Activated naive CD8-positive, alpha-beta T cell treated with anti-CD3 and anti-CD28 coated beads, Interleukin-2, amount 10 ng/mL, durations not matched to agents 7 days and 5 days (primary cell): Measurements from ENCODE around the gene KDM5A. TPM values are rescaled to one million over a fixed set of nuclear protein-coding genes. Genes with fewer than 3 reads are reported as not detected.
"Not testable (repeated sequence)": the region's sequence is repeated elsewhere in the genome, so short reads cannot be mapped to it uniquely, and the experiment has no call there.

Source experiments
- ATAC-seq: fragments of 150-1000 bp; cut with Tn5 transposase; one replicate; pipeline ENCODE4 v1.10.0; 2021; ENCODE audit warnings: low read depth, moderate library complexity
- POLR2A ChIA-PET: fragments of 350-600 bp; sonication (Branson Sonifier 250); formaldehyde crosslinking; loops from one replicate; lab custom pipeline; 2021; ENCODE audit warnings: antibody characterized with exemption; lab: Charles Lee
- DNase-seq: peaks from one replicate; pipeline ENCODE4 v3.0.0; 2021
- H3K27ac Mint-ChIP-seq: one replicate; pipeline ENCODE4 v1.8.0; 2022; ENCODE audit warnings: mild to moderate bottlenecking, mixed read lengths
- H3K27me3 Mint-ChIP-seq: one replicate; pipeline ENCODE4 v1.8.0; 2022; ENCODE audit warnings: mild to moderate bottlenecking, moderate library complexity, mixed read lengths
- H3K36me3 Mint-ChIP-seq: one replicate; pipeline ENCODE4 v1.8.0; 2021; ENCODE audit warnings: mild to moderate bottlenecking, mixed read lengths
- H3K4me1 Mint-ChIP-seq: one replicate; pipeline ENCODE4 v1.8.0; 2021; ENCODE audit warnings: mixed read lengths
- H3K4me3 Mint-ChIP-seq: one replicate; pipeline ENCODE4 v1.8.0; 2022; ENCODE audit warnings: mild to moderate bottlenecking, moderate library complexity, mixed read lengths
- H3K9me3 Mint-ChIP-seq: one replicate; pipeline ENCODE4 v1.8.0; 2021; ENCODE audit warnings: mixed read lengths
- total RNA-seq, 2 experiments: library from RNA; stranded (reverse); gene quantifications; one replicate each; pipeline ENCODE4 v1.2.3, GENCODE V29; 2021

KDM5A gene
- total RNA-seq, 2 experiments from 2014 or later, result 105 to 116 TPM

DNA sequence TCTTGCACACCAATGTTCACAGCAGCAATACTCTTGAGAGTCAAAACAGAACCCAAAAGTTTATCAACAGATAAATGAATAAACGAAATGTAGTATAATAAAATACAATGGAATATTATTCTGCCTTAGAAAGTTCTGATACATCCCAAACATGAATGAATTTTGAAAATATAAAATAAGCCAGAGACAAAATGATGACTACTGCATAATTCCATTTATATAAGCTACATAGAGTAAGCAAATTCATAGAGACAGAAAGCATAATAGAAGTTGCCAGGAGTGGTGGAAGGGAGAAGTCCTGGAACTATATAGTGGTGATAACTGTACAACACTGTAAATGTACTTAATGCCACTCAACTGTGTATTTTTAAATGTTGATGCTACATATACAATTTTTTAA, 21.1 kb downstream of the KDM5A start:
- Mint-ChIP-seq H3K27ac (no peak overlapping the region), H3K4me1 (no peaks in the 10 kb centered on the region), H3K9me3 (peaks cover 6% of the 10 kb centered on the region), H3K4me3 (no peak overlapping the region), H3K27me3 (no peaks in the 10 kb centered on the region), H3K36me3 (peaks cover 82% of the 10 kb centered on the region)
- no peak for ATAC-seq
- DNase-seq, result no peak
- POLR2A ChIA-PET, result no interaction called here

DNA sequence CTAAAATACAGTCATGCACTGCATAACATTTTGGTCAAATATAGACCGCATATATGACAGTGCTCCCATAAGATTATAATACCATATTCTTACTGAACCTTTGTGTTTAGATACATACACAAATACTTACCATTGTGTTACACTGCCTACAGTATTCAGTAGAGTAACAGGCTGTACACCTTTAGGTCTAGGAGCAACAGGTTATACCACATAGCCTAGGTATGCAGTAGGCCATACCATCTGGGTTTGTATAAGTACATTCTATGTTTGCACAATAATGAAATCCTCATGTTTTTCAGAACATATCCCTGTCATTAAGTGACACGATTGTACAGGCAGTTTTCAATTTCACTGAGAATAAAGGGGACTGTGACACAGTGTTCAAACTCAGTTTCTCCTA, 22.3 kb downstream of the KDM5A start:
- Mint-ChIP-seq H3K4me1 (no peaks in the 10 kb centered on the region), H3K36me3 (peaks cover 78% of the 10 kb centered on the region), H3K9me3 (peaks cover 6% of the 10 kb centered on the region), H3K27me3 (no peaks in the 10 kb centered on the region), H3K4me3 (no peak overlapping the region), H3K27ac (no peak overlapping the region)
- ATAC-seq (no peak), DNase-seq (no peak)
- POLR2A ChIA-PET, result no interaction called here

DNA sequence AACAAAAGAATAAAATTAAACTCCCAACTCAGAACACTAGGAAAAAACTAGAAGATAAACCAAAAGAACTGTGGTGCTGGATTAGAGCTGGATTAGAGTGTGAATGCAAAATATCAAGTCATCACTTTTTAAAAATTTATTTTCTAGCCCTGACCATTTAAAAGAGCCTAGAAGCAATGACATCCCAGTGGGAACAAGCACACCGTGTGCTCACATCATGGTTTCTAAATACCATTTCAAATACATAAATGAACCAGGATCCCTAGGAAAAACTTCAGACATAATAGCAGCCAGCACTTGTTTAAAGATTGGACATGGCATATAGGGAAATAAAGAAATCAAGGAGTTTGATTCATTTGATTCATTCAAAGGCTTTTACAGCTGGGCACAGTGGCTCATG, 30.0 kb downstream of the KDM5A start:
- no peaks in the 10 kb centered on the region for H3K27me3 Mint-ChIP-seq
- no peaks in the 10 kb centered on the region for H3K9me3 Mint-ChIP-seq
- H3K36me3 Mint-ChIP-seq, result peaks cover 61% of the 10 kb centered on the region
- DNase-seq (no peak), ATAC-seq (no peak)
- POLR2A ChIA-PET, result no interaction called here
- peaks cover 2% of the 10 kb centered on the region for H3K4me1 Mint-ChIP-seq
- H3K4me3 Mint-ChIP-seq, result no peak overlapping the region
- no peak overlapping the region for H3K27ac Mint-ChIP-seq

DNA sequence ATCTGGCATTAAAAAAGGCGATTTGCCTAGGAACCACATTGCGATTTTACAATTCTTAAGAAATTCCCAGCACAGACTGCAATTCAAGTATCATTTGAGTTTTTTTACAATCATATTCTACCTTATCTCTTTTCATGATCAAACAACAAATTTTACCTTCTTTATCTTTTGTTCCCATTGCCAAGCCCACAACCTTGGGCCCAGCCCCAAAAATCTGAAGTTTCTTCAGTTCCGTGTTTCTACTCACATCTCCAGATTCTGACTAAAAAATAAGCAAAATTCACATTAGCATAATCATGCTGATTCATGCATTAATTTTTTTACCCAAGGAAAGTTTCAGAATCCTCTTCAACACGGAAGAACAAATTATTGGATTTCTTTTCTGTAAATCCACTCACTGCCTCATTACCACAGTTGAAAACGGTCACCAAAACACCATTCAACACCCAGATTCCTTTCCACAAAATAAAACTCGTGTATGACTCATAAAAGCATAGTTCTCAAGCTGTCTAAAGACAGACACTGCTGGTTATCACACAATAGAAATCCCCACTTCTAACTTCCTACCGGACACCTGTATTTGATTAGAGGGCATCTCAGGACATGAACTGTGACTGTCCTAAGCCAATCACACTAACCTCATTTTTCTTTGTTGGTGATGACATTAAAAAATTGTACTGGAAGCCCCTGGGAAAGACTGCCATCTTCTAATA, 32.7 kb downstream of the KDM5A start:
- DNase-seq (no peak), ATAC-seq (no peak)
- POLR2A ChIA-PET, result no interaction called here
- H3K36me3 Mint-ChIP-seq, result peaks cover 59% of the 10 kb centered on the region
- H3K27ac Mint-ChIP-seq, result peak overlapping the region; percentile 3
- H3K27me3 Mint-ChIP-seq, result no peaks in the 10 kb centered on the region
- H3K4me1 Mint-ChIP-seq, result peaks cover 2% of the 10 kb centered on the region
- no peak overlapping the region for H3K4me3 Mint-ChIP-seq
- no peaks in the 10 kb centered on the region for H3K9me3 Mint-ChIP-seq

DNA sequence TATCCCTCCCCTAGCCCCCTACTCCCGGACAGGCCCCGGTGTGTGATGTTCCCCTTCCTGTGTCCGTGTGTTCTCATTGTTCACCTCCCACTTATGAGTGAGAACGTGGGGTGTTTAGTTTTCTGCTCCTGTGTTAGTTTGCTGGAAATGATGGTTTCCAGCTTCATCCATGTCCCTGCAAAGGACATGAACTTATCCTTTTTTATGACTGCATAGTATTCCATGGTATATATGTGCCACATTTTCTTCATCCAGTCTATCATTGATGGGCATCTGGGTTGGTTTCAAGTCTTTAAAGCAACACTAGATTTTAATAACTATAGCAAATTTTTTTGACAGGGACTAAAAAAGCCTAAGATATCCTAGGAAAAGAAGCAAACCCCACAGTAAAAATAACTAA, 37.9 kb downstream of the KDM5A start:
- H3K4me3 Mint-ChIP-seq, ATAC-seq, DNase-seq, H3K27me3 Mint-ChIP-seq, H3K27ac Mint-ChIP-seq, POLR2A ChIA-PET, H3K9me3 Mint-ChIP-seq, H3K4me1 Mint-ChIP-seq: not testable (repeated sequence)
- H3K36me3 Mint-ChIP-seq, result peaks cover 60% of the 10 kb centered on the region

DNA sequence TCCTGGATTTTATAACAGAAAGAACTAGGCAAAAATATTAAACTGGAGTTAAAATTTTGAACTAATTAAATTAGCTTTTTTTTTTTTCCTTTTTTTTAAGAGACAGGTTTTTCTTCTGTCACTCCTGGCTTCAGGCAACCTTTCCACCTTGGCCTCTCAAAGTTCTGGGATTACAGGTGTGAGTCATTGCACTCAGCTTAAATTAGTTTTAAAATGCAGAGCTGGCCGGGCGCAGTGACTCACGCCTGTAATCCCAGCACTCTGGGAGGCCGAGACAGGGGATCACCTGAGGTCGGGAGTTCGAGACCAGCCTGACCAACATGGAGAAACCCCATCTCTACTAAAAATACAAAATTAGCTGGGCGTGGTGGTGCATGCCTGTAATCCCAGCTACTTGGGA, 39.5 kb downstream of the KDM5A start:
- H3K9me3 Mint-ChIP-seq, H3K4me3 Mint-ChIP-seq, H3K27me3 Mint-ChIP-seq, H3K27ac Mint-ChIP-seq, ATAC-seq, POLR2A ChIA-PET, H3K4me1 Mint-ChIP-seq, DNase-seq: not testable (repeated sequence)
- peaks cover 68% of the 10 kb centered on the region for H3K36me3 Mint-ChIP-seq

DNA sequence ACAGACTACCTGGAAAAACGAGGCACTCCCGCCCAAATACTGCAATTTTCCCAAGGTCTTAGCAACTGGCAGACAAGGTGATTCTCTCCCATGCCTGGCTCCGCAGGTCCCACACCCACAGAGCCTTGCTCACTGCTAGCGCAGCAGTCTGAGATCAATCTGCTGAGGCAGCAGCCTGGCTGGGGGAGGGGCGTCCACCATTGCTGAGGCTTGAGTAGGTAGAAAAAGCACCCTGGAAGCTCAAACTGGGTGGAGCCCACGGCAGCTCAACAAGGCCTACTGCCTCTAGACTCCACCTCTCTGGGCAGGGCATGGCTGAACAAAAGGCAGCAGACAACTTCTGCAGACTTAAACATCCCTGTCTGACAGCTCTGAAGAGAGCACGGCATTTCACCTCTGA, 46.1 kb downstream of the KDM5A start:
- H3K9me3 Mint-ChIP-seq, POLR2A ChIA-PET, ATAC-seq, H3K4me1 Mint-ChIP-seq, H3K27me3 Mint-ChIP-seq, H3K27ac Mint-ChIP-seq, DNase-seq, H3K4me3 Mint-ChIP-seq: not testable (repeated sequence)
- peaks cover 73% of the 10 kb centered on the region for H3K36me3 Mint-ChIP-seq

DNA sequence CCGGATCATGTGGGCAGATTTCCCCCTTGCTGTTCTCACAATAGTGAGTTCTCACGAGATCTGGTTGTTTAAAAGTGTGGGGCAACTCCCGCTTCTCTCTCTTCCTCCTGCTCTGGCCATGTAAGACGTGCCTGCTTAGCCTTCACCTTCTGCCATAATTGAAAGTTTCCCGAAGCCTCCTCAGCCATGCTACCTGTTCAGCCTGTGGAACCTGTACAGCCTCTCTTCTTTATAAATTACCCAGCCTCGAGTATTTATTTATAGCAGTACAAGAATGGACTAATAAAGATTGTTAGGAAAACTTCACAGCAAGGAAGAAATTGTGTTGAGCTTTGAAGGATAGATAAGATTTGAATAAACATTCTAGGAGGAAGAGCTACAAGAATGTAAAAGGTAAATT, 52.1 kb downstream of the KDM5A start:
- DNase-seq (no peak), ATAC-seq (no peak)
- POLR2A ChIA-PET, result no interaction called here
- Mint-ChIP-seq H3K4me3 (no peak overlapping the region), H3K9me3 (no peaks in the 10 kb centered on the region), H3K4me1 (peaks cover 4% of the 10 kb centered on the region), H3K36me3 (peaks cover 51% of the 10 kb centered on the region), H3K27me3 (no peaks in the 10 kb centered on the region), H3K27ac (no peak overlapping the region)

DNA sequence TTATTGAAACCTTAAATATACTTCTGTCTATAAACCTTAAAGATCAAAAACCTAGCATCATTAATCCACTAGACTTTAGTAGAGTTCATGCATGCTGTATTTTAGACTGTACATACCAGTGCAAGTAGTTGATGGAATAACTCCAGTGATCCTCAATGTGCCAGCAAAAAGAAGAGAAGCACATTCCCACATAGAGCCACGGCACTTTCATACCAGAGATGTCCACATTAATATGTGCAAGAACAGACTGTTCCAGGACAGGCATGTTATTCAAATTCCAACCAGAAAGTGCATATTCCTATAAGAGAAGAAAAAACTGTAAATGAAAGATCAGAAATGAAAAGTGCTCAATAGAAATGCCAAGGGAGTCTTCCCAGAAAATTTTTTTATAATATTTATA, 55.0 kb downstream of the KDM5A start:
- Mint-ChIP-seq H3K9me3 (no peaks in the 10 kb centered on the region), H3K36me3 (peaks cover 39% of the 10 kb centered on the region), H3K27me3 (no peaks in the 10 kb centered on the region), H3K27ac (no peak overlapping the region), H3K4me3 (no peak overlapping the region), H3K4me1 (no peaks in the 10 kb centered on the region)
- no peak for DNase-seq
- no peak for ATAC-seq
- POLR2A ChIA-PET, result no interaction called here

DNA sequence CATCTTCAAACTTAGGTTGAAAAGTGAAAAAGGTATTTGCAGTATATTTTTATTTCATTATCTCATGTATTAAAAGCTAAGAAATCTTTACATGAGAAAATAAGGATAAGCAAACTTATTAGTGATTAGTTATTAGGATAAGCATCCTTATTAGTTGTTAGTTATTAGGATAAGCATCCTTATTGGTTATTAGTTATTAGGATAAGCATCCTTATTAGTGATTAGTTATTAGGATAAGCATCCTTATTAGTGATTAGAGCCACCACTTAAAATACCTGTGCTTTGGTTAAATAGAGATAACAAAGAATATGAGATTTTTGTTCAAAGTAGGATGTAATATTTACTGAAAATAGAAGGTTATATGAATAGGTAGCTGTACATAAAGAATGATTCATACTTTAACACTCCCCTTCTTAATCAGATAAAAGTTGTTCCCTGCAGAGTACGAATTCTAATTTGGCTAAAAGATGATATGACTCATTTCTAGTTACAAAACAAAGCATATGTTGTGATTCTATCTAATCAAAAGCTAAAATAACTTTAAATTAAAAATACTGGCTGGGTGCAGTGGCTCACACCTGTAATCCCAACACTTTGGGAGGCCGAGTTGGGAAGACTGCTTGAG, 56.4 kb downstream of the KDM5A start:
- Mint-ChIP-seq H3K4me1 (peaks cover 2% of the 10 kb centered on the region), H3K27me3 (no peaks in the 10 kb centered on the region), H3K36me3 (peaks cover 38% of the 10 kb centered on the region), H3K4me3 (no peak overlapping the region), H3K9me3 (no peaks in the 10 kb centered on the region), H3K27ac (no peak overlapping the region)
- no peak for ATAC-seq
- no peak for DNase-seq
- POLR2A ChIA-PET, result no interaction called here

DNA sequence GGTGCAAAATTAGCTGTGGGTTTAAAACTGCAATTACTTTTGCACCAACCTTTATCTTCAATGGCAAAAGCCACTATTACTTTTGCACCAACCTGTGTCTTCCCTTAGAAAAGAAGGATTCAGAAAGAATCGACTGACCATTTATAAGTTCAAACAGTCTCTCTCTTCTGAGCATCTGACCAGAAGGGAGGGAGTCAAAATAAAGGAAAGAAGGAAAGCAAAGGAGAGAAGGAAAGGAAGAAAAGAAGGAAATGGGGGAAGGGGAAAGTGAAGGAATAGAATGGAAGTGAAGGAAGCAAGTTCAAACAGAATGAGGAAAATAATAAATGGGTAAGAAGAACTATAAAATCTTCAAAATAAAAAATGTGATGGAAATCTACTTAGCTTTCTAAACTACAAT, 57.8 kb downstream of the KDM5A start:
- Mint-ChIP-seq H3K4me3 (no peak overlapping the region), H3K4me1 (peaks cover 9% of the 10 kb centered on the region), H3K27ac (peak overlapping the region; percentile 2), H3K36me3 (peaks cover 34% of the 10 kb centered on the region), H3K9me3 (no peaks in the 10 kb centered on the region), H3K27me3 (no peaks in the 10 kb centered on the region)
- POLR2A ChIA-PET, result no interaction called here
- ATAC-seq (no peak), DNase-seq (no peak)

DNA sequence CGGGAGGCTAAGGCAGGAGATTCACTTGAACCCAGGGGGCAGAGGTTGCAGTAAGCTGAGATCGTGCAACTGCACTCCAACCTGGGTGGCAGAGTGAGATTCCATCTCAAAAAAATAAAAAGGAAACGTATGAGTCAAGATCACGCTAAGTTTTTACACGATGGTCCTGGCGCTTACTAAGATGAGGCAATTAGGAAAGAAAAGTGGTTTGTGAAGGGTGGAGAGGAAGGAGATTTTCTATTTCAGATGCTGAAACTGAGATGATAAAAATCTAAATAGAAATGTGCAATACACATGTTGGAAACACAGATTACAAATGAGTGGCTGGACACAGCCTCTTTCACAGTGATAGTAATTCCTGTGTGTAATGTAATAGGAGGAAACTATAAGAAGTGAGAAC, 63.2 kb downstream of the KDM5A start:
- DNase-seq (no peak), ATAC-seq (no peak)
- no peak overlapping the region for H3K4me3 Mint-ChIP-seq
- peak overlapping the region; percentile 11 for H3K27ac Mint-ChIP-seq
- no peaks in the 10 kb centered on the region for H3K9me3 Mint-ChIP-seq
- peaks cover 14% of the 10 kb centered on the region for H3K4me1 Mint-ChIP-seq
- H3K27me3 Mint-ChIP-seq, result no peaks in the 10 kb centered on the region
- H3K36me3 Mint-ChIP-seq, result peaks cover 33% of the 10 kb centered on the region
- POLR2A ChIA-PET, result no interaction called here

DNA sequence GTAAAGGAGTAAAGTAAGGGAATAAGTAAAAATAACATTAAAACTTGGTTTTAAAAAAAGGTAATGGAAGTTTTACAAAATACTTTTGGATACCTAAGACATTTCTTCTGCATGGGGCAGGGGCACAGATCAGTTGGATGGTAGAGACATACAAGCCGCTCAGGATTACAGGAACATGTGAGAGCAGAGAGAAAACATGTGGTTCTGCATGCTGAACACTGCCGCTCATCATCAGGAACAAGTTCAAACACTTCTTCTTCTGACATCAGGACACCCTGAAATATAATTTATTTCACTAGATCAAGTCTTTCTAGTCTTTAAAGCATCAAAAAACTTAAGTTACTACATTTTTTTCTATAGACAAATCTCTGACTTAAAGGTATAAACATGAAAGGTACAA, 65.6 kb downstream of the KDM5A start:
- Mint-ChIP-seq H3K9me3 (no peaks in the 10 kb centered on the region), H3K4me1 (peaks cover 14% of the 10 kb centered on the region), H3K27ac (no peak overlapping the region), H3K36me3 (peaks cover 36% of the 10 kb centered on the region), H3K27me3 (no peaks in the 10 kb centered on the region), H3K4me3 (no peak overlapping the region)
- ATAC-seq (no peak), DNase-seq (no peak)
- POLR2A ChIA-PET, result no interaction called here

DNA sequence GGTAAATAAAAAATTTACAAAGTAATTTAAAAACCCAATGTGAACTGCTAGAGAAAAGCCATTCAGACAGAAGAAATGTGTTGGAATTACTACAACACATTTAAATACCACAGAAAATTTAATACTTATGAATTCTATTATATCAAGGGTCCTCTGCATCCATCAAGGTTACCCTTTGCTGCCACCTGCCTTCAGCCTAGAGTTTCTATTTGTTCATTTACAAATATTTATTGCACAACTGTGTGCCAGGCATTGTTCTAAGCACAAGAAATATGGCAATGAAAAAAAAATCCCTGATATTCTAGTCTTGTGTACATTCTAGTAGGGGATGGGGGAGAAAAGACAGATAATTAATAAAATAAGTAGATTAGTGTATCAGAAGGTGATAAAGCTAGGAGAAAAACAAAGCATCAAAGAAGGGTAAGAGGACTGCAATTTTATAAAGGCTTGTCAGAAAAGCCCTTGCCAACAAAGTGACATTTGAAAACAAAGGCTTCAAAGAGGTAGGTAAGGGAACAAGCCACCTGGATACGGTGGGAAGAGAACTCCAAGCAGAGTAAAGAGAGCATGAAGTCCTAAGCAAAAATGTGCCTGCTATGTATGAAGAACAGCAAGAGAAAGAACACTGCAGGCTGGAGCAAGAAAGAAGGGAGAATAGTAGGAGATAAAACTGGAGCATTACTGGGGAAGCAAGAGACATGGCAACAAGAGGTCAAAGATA, 67.4 kb downstream of the KDM5A start:
- Mint-ChIP-seq H3K4me3 (no peak overlapping the region), H3K36me3 (peaks cover 41% of the 10 kb centered on the region), H3K27ac (no peak overlapping the region), H3K4me1 (peaks cover 7% of the 10 kb centered on the region), H3K9me3 (no peaks in the 10 kb centered on the region), H3K27me3 (no peaks in the 10 kb centered on the region)
- POLR2A ChIA-PET, result no interaction called here
- ATAC-seq (no peak), DNase-seq (no peak)
